Measurements from ENCODE around the gene NBAS.

DNA sequence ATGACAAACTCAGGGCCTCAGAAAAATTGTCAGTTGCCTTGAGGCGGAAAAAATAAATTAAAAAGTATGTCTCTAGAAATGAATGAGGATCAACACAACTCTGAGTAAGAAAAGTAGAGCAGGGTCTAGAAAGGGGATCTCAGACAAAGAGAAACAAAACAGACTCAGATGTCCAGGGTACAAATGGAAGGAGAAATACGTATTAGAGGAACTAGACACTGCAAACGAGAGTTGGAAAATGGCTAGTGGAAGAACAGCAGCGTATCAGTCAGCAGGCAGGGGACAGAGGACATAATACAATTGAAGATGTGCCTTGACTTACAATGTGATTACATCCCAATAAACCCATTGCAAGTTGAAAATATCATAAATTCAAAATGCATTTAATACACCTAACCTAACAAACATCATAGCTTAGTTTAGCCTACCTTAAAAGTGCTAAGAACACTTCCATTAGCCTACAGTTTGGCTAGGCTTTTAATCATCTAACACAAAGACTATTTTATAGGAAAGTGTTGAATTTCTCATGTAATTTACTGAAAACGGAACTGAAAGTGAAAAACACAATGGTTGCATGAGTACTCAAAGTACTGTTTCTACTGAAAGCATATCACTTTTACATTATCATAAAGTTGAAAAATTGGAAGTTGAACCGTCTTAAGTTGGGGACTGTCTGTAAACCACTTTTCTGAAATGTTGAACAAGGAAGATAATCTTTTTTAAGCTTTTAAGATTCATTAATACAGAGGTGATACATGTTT, 182.8 kb downstream of the NBAS start:
- TF ChIP-seq, protein P1, sequence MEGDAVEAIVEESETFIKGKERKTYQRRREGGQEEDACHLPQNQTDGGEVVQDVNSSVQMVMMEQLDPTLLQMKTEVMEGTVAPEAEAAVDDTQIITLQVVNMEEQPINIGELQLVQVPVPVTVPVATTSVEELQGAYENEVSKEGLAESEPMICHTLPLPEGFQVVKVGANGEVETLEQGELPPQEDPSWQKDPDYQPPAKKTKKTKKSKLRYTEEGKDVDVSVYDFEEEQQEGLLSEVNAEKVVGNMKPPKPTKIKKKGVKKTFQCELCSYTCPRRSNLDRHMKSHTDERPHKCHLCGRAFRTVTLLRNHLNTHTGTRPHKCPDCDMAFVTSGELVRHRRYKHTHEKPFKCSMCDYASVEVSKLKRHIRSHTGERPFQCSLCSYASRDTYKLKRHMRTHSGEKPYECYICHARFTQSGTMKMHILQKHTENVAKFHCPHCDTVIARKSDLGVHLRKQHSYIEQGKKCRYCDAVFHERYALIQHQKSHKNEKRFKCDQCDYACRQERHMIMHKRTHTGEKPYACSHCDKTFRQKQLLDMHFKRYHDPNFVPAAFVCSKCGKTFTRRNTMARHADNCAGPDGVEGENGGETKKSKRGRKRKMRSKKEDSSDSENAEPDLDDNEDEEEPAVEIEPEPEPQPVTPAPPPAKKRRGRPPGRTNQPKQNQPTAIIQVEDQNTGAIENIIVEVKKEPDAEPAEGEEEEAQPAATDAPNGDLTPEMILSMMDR (IDR thresholded peaks at IDR 0.05; ENCODE audit: insufficient read depth, low read depth, low read length), result no peak
- TF ChIP-seq EZH2 (IDR thresholded peaks at IDR 0.05; ENCODE audit: insufficient read depth, low read length), result no peak

Data from astrocyte (in vitro differentiated cells and primary cell).